Body of pancreas (tissue), 4 donors: ENCODE results near the gene KRTCAP2. TPM values are rescaled to one million over a fixed set of nuclear protein-coding genes. Genes with fewer than 3 reads are reported as not detected.

Experiments used
- ATAC-seq: fragments of 150-250 bp; one replicate; pipeline ENCODE4 v1.9.1; 2016
- DNase-seq, 4 donors: peaks; one replicate each; pipeline ENCODE4 v3.0.0-alpha.2; 2019
- H3K27ac ChIP-seq, 4 donors: fragments of 200-600 bp; sonication (generic); 1 replicate in 3 of 4; 2 replicates in 1 of 4; pipeline versions ENCODE4 v1.5.1 to v1.6.1; 2016 to 2019; ENCODE audit warnings: mild to moderate bottlenecking in 1 of 4, mixed read lengths in 1 of 4, moderate library complexity in 1 of 4
- H3K27me3 ChIP-seq, 2 donors: fragments of 200-600 bp; sonication (generic); one replicate each; pipeline ENCODE4 v1.6.0; 2016; ENCODE audit warnings: mild to moderate bottlenecking in 1 of 2
- H3K36me3 ChIP-seq, 2 donors: fragments of 200-600 bp; sonication (generic); replicated peaks in 1 of 2; 2 replicates each; pipeline ENCODE4 v1.5.1; 2016; ENCODE audit warnings: low read depth in 2 of 2; ENCODE audit not compliant: insufficient read depth in 1 of 2
- H3K4me1 ChIP-seq: fragments of 200-600 bp; sonication (generic); one replicate; pipeline ENCODE4 v1.6.0; 2016
- H3K4me3 ChIP-seq, 2 donors: fragments of 200-600 bp; sonication (generic); 1 replicate in 1 of 2; 2 replicates in 1 of 2; pipeline ENCODE4 v1.5.1; 2016 to 2019
- H3K9me3 ChIP-seq, 3 donors: fragments of 200-600 bp; sonication (generic); 1 replicate in 2 of 3; 2 replicates in 1 of 3; pipeline ENCODE4 v1.5.1; 2016
- CTCF ChIP-seq, 7 experiments: fragments of 450-650 bp in 4 of 7; fragments of 200-600 bp in 3 of 7; sonication (generic) in 3 of 7; IDR thresholded peaks; one replicate each; pipeline ENCODE4 v1.5.1; 2016 to 2019; ENCODE audit warnings: antibody characterized with exemption in 7 of 7
- POLR2A ChIP-seq, 3 donors: fragments of 450-650 bp; IDR thresholded peaks; one replicate each; pipeline ENCODE4 v1.6.1; 2016; ENCODE audit warnings: antibody characterized with exemption in 3 of 3, mild to moderate bottlenecking in 2 of 3
- WGBS, 2 donors: methylation state at CpG; one replicate each; pipeline ENCODE4 v1.1.5; 2017; 5-methylcytosine and 5-hydroxymethylcytosine counted together
- intact Hi-C: fragments of 100-400 bp; cut with DNase I; formaldehyde crosslinking; loops from one replicate; pipeline ENCODE4 v1.15.1; 2023
- microRNA counts, 2 donors: library from miRNA; unstranded; fragments of <30 nt; microRNA quantifications; one replicate each; lab custom pipeline; 2017
- small RNA-seq: library from RNA; depleted of rRNA; stranded (forward); fragments of <200 nt; gene quantifications from one replicate; pipeline ENCODE3, GENCODE V24; 2016
- total RNA-seq, 2 donors: library from RNA; depleted of rRNA; stranded (reverse); fragments of >200 nt; gene quantifications; one replicate each; pipeline ENCODE4 v1.1.0, GENCODE V29; 2016

Gene KRTCAP2
- total RNA-seq, 2 donors from 2014 or later, result 46.4 to 71.5 TPM

DNA sequence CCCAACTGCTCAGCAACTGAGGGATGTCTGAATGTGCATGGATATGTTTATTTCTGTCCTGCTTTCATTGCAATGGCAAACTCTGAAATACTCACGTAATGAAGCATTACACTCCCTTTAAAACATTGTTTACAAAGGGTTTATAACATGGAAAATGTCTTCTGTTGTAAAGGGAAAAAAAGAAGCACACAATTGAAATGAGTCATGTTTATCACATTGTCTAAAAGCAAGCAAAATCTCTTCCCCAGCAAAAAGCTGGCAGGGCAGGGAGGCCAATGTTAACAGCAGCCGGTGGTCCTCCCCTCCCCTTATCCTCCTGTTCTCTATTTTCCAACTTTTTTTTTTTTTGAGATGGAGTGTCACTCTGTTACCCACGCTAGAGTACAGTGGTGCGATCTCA, 49.3 kb downstream of the KRTCAP2 start:
- peaks cover 29% of the 10 kb centered on the region for H3K4me1 ChIP-seq
- ATAC-seq, result no peak
- no peaks in the 10 kb centered on the region for H3K9me3 ChIP-seq
- TF ChIP-seq POLR2A (IDR thresholded peaks at IDR 0.05) (no peak), CTCF (IDR thresholded peaks at IDR 0.05) (no peak)
- H3K4me3 ChIP-seq, result no peak overlapping the region
- WGBS, 2 donors, result 68 to 76% methylated on average over 4 of the region's 4 CpGs
- intact Hi-C loops, result no loop called here
- no peak for DNase-seq
- no peaks in the 10 kb centered on the region for H3K36me3 ChIP-seq
- H3K27me3 ChIP-seq, result no peaks in the 10 kb centered on the region
- no peak overlapping the region for H3K27ac ChIP-seq

DNA sequence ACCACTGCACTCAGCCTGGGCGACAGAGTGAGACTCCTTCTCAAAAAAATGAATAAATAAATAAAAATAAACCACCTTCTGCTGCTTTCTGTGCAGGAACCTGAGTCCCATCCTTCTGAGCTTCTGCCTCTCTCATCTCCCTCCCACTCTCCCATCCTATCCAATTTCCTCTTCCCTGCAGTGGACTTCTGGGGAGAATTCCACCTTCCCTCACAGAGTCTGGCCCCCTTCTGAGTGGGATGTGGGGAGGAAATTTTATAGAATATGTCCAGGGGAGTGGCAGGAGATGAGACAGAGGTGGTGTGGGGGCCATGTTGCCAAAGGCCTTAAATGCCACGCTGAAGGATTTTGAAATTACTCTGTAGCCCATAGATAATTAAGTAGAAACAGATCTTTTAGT, 50.8 kb downstream of the KRTCAP2 start:
- no peak for ATAC-seq
- peaks cover 28% of the 10 kb centered on the region for H3K4me1 ChIP-seq
- H3K9me3 ChIP-seq, result no peaks in the 10 kb centered on the region
- 60 to 68% methylated on average over 2 of the region's 2 CpGs for WGBS, 2 donors
- no peaks in the 10 kb centered on the region for H3K27me3 ChIP-seq
- DNase-seq, result no peak
- intact Hi-C loops, result no loop called here
- H3K27ac ChIP-seq, result no peak overlapping the region
- no peaks in the 10 kb centered on the region for H3K36me3 ChIP-seq
- TF ChIP-seq CTCF (IDR thresholded peaks at IDR 0.05), result no peak
- TF ChIP-seq POLR2A (IDR thresholded peaks at IDR 0.05), result no peak
- H3K4me3 ChIP-seq, result no peak overlapping the region

DNA sequence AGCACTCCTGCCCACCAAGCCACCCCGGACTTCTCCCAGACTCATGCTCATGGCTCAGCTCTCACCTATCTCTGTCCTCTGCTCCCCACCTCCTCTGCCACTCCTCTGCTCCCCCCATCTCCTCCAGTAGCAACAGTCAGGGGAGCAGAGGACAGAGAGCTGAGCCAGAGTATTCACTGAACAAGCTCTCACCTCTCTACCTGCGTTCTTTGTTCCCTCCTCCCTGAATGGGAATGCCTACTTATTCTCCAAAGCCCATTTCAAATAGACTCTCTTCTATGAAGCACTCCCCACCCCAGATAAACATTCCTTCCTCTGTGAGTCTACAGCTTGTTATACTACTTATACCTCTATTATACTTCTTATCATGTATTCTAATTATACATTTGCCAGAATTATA, 51.9 kb downstream of the KRTCAP2 start:
- Histone ChIP-seq H3K9me3 (no peaks in the 10 kb centered on the region), H3K36me3 (no peaks in the 10 kb centered on the region), H3K4me1 (peaks cover 17% of the 10 kb centered on the region), H3K27me3 (no peaks in the 10 kb centered on the region), H3K4me3 (no peak overlapping the region), H3K27ac (no peak overlapping the region)
- intact Hi-C loops, result no loop called here
- ATAC-seq (no peak), DNase-seq (no peak)
- 67 to 84% methylated on average over 2 of the region's 2 CpGs for WGBS, 2 donors
- TF ChIP-seq POLR2A (IDR thresholded peaks at IDR 0.05), result no peak
- TF ChIP-seq CTCF (IDR thresholded peaks at IDR 0.05), result no peak

GRCh38 chr1:155120253-155120652, 52.9 kb downstream of the KRTCAP2 start:
- TF ChIP-seq CTCF (IDR thresholded peaks at IDR 0.05), result no peak
- TF ChIP-seq POLR2A (IDR thresholded peaks at IDR 0.05), result no peak
- Histone ChIP-seq H3K36me3 (no peaks in the 10 kb centered on the region), H3K4me1 (peaks cover 8% of the 10 kb centered on the region), H3K27ac (no peak overlapping the region), H3K9me3 (no peaks in the 10 kb centered on the region), H3K27me3 (no peaks in the 10 kb centered on the region), H3K4me3 (no peak overlapping the region)
- ATAC-seq (no peak), DNase-seq (no peak)
- WGBS, 2 donors, result 38 to 40% methylated on average over 6 of the region's 6 CpGs
- intact Hi-C loops, result no loop called here

MicroRNAs encoded within 50 kb of the gene (microRNA counts, 767-probe panel; counts per million panel counts)
- 0 to 736 counts per million in 2 donors for microRNA hsa-miR-92b-3p (lab: Ali Mortazavi, UCI)

Small RNA genes within 50 kb of the gene (small RNA-seq; reads per million reads assigned to genes)
- gene HMGN2P18 (not detected), gene RF00019 (not detected)

Other genes starting within 250 kb of the KRTCAP2 start
- gene PMVK, start 236.6 kb downstream of the KRTCAP2 start, total RNA-seq, result 10 to 100 TPM in 1 of 2 donors, 1 to 10 TPM in 1; 7.0 to 18.5 TPM
- gene PBXIP1, start 217.2 kb downstream of the KRTCAP2 start, total RNA-seq, result 10 to 100 TPM; 26.0 to 60.7 TPM
- 10 to 100 TPM; 10.9 to 15.2 TPM for gene PYGO2, start 211.5 kb downstream of the KRTCAP2 start, total RNA-seq
- gene SHC1, start 202.6 kb downstream of the KRTCAP2 start, total RNA-seq, result 10 to 100 TPM; 38.1 to 45.5 TPM
- gene CKS1B, start 198.6 kb downstream of the KRTCAP2 start, total RNA-seq, result 10 to 100 TPM; 15.6 to 29.0 TPM
- 10 to 100 TPM; 10.1 to 51.4 TPM for gene FLAD1, start 190.0 kb downstream of the KRTCAP2 start, total RNA-seq
- gene LENEP, start 179.7 kb downstream of the KRTCAP2 start, total RNA-seq, result not detected
- 10 to 100 TPM; 30.1 to 34.3 TPM for gene ZBTB7B, start 170.5 kb downstream of the KRTCAP2 start, total RNA-seq
- 1 to 10 TPM in 1 of 2 donors, under 1 TPM in 1; 0.33 to 1.8 TPM for gene DCST2, start 139.5 kb downstream of the KRTCAP2 start, total RNA-seq
- not detected for gene DCST1, start 139.5 kb downstream of the KRTCAP2 start, total RNA-seq
- 10 to 100 TPM; 37.2 to 48.5 TPM for gene ADAM15, start 122.0 kb downstream of the KRTCAP2 start, total RNA-seq
- 1 to 10 TPM; 4.7 to 5.6 TPM for gene EFNA4, start 109.6 kb downstream of the KRTCAP2 start, total RNA-seq
- gene EFNA3, start 94.5 kb downstream of the KRTCAP2 start, total RNA-seq, result 1 to 10 TPM in 1 of 2 donors, not detected in 1; 1.8 TPM
- 10 to 100 TPM; 10.5 to 20.2 TPM for gene EFNA1, start 45.4 kb downstream of the KRTCAP2 start, total RNA-seq
- gene SLC50A1, start 37.5 kb downstream of the KRTCAP2 start, total RNA-seq, result 10 to 100 TPM; 13.7 to 25.7 TPM
- 100 to 1,000 TPM in 1 of 2 donors, 1 to 10 TPM in 1; 6.2 to 106 TPM for gene DPM3, start 32.8 kb downstream of the KRTCAP2 start, total RNA-seq
- under 1 TPM in 1 of 2 donors, not detected in 1; 0.26 TPM for gene TRIM46, start 545 bp upstream of the KRTCAP2 start, total RNA-seq
- gene THBS3, start 34.6 kb upstream of the KRTCAP2 start, total RNA-seq, result 10 to 100 TPM; 15.0 to 21.1 TPM
- gene MTX1, start 35.4 kb upstream of the KRTCAP2 start, total RNA-seq, result 10 to 100 TPM in 1 of 2 donors, 1 to 10 TPM in 1; 5.9 to 16.3 TPM
- gene ENTREP3, start 82.2 kb upstream of the KRTCAP2 start, total RNA-seq, result 10 to 100 TPM in 1 of 2 donors, 1 to 10 TPM in 1; 6.2 to 12.2 TPM
- gene SCAMP3, start 89.1 kb upstream of the KRTCAP2 start, total RNA-seq, result 10 to 100 TPM; 36.8 to 38.9 TPM
- gene CLK2, start 100.2 kb upstream of the KRTCAP2 start, total RNA-seq, result 10 to 100 TPM; 36.6 to 40.7 TPM
- 1 to 10 TPM; 1.3 to 2.9 TPM for gene HCN3, start 104.2 kb upstream of the KRTCAP2 start, total RNA-seq
- not detected for gene PKLR, start 128.1 kb upstream of the KRTCAP2 start, total RNA-seq
- gene FDPS, start 135.6 kb upstream of the KRTCAP2 start, total RNA-seq, result 10 to 100 TPM; 59.7 to 94.3 TPM
- 10 to 100 TPM; 19.4 to 21.3 TPM for gene RUSC1, start 147.6 kb upstream of the KRTCAP2 start, total RNA-seq